Mucosa of descending colon (tissue), 3 donors: ENCODE measurements around the gene NELFB. TPM values are rescaled to one million over a fixed set of nuclear protein-coding genes. Genes with fewer than 3 reads are reported as not detected.
A peak's percentile ranks its signal among the peaks of the same experiment; 100 is the strongest.

Experiments used
- ATAC-seq: fragments of 200-7000 bp; cut with Tn5 transposase; one replicate; pipeline ENCODE4 v1.9.1; 2020; ENCODE audit warnings: mild to moderate bottlenecking, moderate library complexity
- DNase-seq, 3 donors: peaks; one replicate each; pipeline ENCODE4 v3.0.0-alpha.2; 2020
- H3K36me3 ChIP-seq: fragments of 200-600 bp; one replicate; pipeline ENCODE4 v1.8.0; 2021; ENCODE audit warnings: low read depth, mild to moderate bottlenecking
- H3K4me1 ChIP-seq: fragments of 200-600 bp; one replicate; pipeline ENCODE4 v1.8.0; 2021; ENCODE audit warnings: low read depth, mild to moderate bottlenecking
- H3K4me3 ChIP-seq: fragments of 200-600 bp; one replicate; pipeline ENCODE4 v1.8.0; 2021; ENCODE audit warnings: mild to moderate bottlenecking
- H3K9me3 ChIP-seq: fragments of 200-600 bp; one replicate; pipeline ENCODE4 v1.8.0; 2021; ENCODE audit warnings: mild to moderate bottlenecking
- CTCF ChIP-seq: fragments of 200-600 bp; IDR thresholded peaks from one replicate; pipeline ENCODE4 v1.8.0; 2022; ENCODE audit warnings: antibody characterized with exemption, mild to moderate bottlenecking
- intact Hi-C, 2 donors: fragments of 100-400 bp; cut with DNase I in 1 of 2; cut with micrococcal nuclease in 1 of 2; formaldehyde crosslinking; loops; one replicate each; pipeline versions ENCODE4 v1.11.0 to v1.11.1; 2022; cut with DNase I, micrococcal nuclease
- total RNA-seq, 3 donors: library from RNA; stranded (reverse); fragmentation: NEBNext Ultra II Directional in 2 of 3; extraction: Animal tissue kit (Norgen Biotek cat#: 25700) in 2 of 3; gene quantifications; one replicate each; pipeline versions ENCODE4 v1.2.1 to v1.2.4, GENCODE V29; 2021 to 2023
- donor health status: DM: no; HTN: no; CAD: no; lungs with moderate emphysema.
- donor health status: DM: no; HTN: no; CAD: no.
- donor health status: DM: no; HTN: yes; CAD: no.

Gene NELFB
- total RNA-seq, 3 donors from 2014 or later, result 52.9 to 66.2 (median 60.5) TPM

GRCh38 chr9:137266162-137266527 is 11.0 kb downstream of the NELFB start:
- H3K4me3 ChIP-seq, result no peak overlapping the region
- intact Hi-C loops, result no loop called here
- peaks cover 22% of the 10 kb centered on the region for H3K4me1 ChIP-seq
- TF ChIP-seq CTCF, result no peak
- H3K36me3 ChIP-seq, result peaks cover 3% of the 10 kb centered on the region
- DNase-seq, result peak in 1 of 3 donors; percentile 53
- no peaks in the 10 kb centered on the region for H3K9me3 ChIP-seq
- no peak for ATAC-seq

GRCh38 chr9:137266585-137267453 is 11.7 kb downstream of the NELFB start:
- no peak for TF ChIP-seq CTCF
- DNase-seq (peak in 1 of 3 donors; percentile 57), ATAC-seq (no peak)
- H3K4me3 ChIP-seq, result no peak overlapping the region
- H3K36me3 ChIP-seq, result peaks cover 3% of the 10 kb centered on the region
- no peaks in the 10 kb centered on the region for H3K9me3 ChIP-seq
- intact Hi-C loops, result no loop called here
- peaks cover 22% of the 10 kb centered on the region for H3K4me1 ChIP-seq

- H3K4me3 ChIP-seq, result no peak overlapping the region
- ATAC-seq (no peak), DNase-seq (peak in 1 of 3 donors; percentile 51)
- peaks cover 22% of the 10 kb centered on the region for H3K4me1 ChIP-seq
- no peak for TF ChIP-seq CTCF
- intact Hi-C loops, result no loop called here
- no peaks in the 10 kb centered on the region for H3K9me3 ChIP-seq
- H3K36me3 ChIP-seq, result peaks cover 3% of the 10 kb centered on the region
Measured at GRCh38 chr9:137267933-137268355, 12.8 kb downstream of the NELFB start.

GRCh38 chr9:137268538-137269201 is 13.5 kb downstream of the NELFB start:
- Histone ChIP-seq H3K9me3 (no peaks in the 10 kb centered on the region), H3K36me3 (peaks cover 3% of the 10 kb centered on the region), H3K4me3 (no peak overlapping the region), H3K4me1 (peaks cover 22% of the 10 kb centered on the region)
- no peak for ATAC-seq
- no peak for TF ChIP-seq CTCF
- intact Hi-C loops, result no loop called here
- DNase-seq, result no peak

- no peak overlapping the region for H3K4me3 ChIP-seq
- DNase-seq, result peak; percentile 71 to 80 (median 78)
- no peak for TF ChIP-seq CTCF
Measured at GRCh38 chr9:137269231-137269772, 14.2 kb downstream of the NELFB start.

More at GRCh38 chr9:137269231-137269772, 14.2 kb downstream of the NELFB start:
- intact Hi-C loops, result no loop called here
- H3K36me3 ChIP-seq, result peaks cover 3% of the 10 kb centered on the region
- H3K4me1 ChIP-seq, result peaks cover 29% of the 10 kb centered on the region
- peak; percentile 84 for ATAC-seq
- no peaks in the 10 kb centered on the region for H3K9me3 ChIP-seq
